Measurements from ENCODE around the gene SPAG16.

The SPAG16 gene

DNA sequence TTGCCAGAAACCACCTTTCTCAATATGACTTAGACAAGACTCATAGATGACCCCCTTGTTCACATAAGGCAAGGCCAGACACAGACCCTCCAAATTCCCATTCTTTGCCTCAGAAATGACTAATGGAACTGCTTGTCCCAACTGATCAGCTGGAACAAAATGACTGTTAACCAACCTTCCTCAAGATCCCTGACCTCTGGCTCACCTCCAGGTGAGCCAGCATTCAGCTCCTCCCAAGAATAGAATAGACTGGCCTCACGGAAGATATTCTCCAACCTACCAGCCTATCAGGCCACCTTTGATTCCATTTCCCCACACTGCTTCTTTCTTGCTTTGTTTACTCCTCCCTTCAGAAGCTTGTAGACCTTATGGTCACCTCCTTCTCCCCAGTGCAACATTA lies 930.8 kb downstream of the SPAG16 start:
- Histone ChIP-seq H3K27me3 (ENCODE audit: insufficient read depth, low read length, poor library complexity) (no peaks in the 10 kb centered on the region), H3K56ac (ENCODE audit: low read length) (no peak overlapping the region), H4K8ac (ENCODE audit: low read depth, low read length) (no peak overlapping the region), H3K79me1 (ENCODE audit: low read length) (no peaks in the 10 kb centered on the region), H3K18ac (ENCODE audit: low read length) (no peak overlapping the region), H3K23ac (ENCODE audit: low read length) (no peak overlapping the region), H3K27ac (ENCODE audit: low read depth, low read length) (no peak overlapping the region), H2BK5ac (ENCODE audit: low read length) (no peak overlapping the region), H3K36me3 (ENCODE audit: control insufficient read depth, insufficient read depth, low read length) (no peaks in the 10 kb centered on the region), H3K4me1 (ENCODE audit: control insufficient read depth, low read depth, low read length) (no peaks in the 10 kb centered on the region), H3K9ac (ENCODE audit: low read length) (no peak overlapping the region), H3K4me3 (ENCODE audit: low read length) (no peak overlapping the region), H2AK5ac (ENCODE audit: low read length) (no peak overlapping the region), H3K79me2 (ENCODE audit: control insufficient read depth, insufficient read depth, low read length) (no peaks in the 10 kb centered on the region), H2BK15ac (replicated peaks; ENCODE audit: low read depth) (no peak overlapping the region), H3K4ac (ENCODE audit: low read depth, low read length) (no peak overlapping the region), H4K5ac (ENCODE audit: low read length) (no peak overlapping the region), H2BK120ac (ENCODE audit: low read depth, low read length) (no peak overlapping the region), H3K4me2 (ENCODE audit: low read length) (no peak overlapping the region)
- no peak for DNase-seq
- no CpG with 5 or more reads among the region's 1 CpG for WGBS (ENCODE audit: extremely low coverage, insufficient coverage, low lambda C conversion rate)

DNA sequence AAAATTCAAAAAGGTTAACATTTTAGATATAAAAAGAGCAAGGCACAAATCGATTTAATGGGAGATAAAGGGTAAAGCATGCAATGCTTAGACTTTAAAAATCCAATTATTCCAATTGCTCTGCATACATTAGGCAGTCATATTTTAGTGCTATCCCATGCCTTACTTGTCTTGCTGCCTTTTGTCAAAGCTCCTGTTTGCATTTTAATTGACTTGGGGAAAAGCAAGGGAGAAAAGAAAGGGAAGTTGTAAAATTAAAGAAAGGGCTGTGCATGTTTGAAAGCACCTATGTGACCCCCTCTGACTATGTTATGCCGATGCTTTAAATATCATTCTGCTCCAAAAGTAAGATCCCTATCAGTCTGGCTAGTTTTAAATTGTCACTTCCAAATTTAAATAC lies 932.9 kb downstream of the SPAG16 start:
- H2BK5ac ChIP-seq (ENCODE audit: low read length): no peak overlapping the region
- no peak overlapping the region for H3K4ac ChIP-seq (ENCODE audit: low read depth, low read length)
- H3K56ac ChIP-seq (ENCODE audit: low read length): no peak overlapping the region
- H4K8ac ChIP-seq (ENCODE audit: low read depth, low read length): no peak overlapping the region
- no peaks in the 10 kb centered on the region for H3K4me1 ChIP-seq (ENCODE audit: control insufficient read depth, low read depth, low read length)
- H3K27me3 ChIP-seq (ENCODE audit: insufficient read depth, low read length, poor library complexity): no peaks in the 10 kb centered on the region
- no peak for DNase-seq
- no peaks in the 10 kb centered on the region for H3K79me2 ChIP-seq (ENCODE audit: control insufficient read depth, insufficient read depth, low read length)
- no peaks in the 10 kb centered on the region for H3K79me1 ChIP-seq (ENCODE audit: low read length)
- H4K5ac ChIP-seq (ENCODE audit: low read length): no peak overlapping the region
- no peak overlapping the region for H3K4me3 ChIP-seq (ENCODE audit: low read length)
- H2BK120ac ChIP-seq (ENCODE audit: low read depth, low read length): no peak overlapping the region
- no peak overlapping the region for H2AK5ac ChIP-seq (ENCODE audit: low read length)
- no peak overlapping the region for H3K4me2 ChIP-seq (ENCODE audit: low read length)
- H2BK15ac ChIP-seq (replicated peaks; ENCODE audit: low read depth): no peak overlapping the region
- no CpG with 5 or more reads among the region's 2 CpGs for WGBS (ENCODE audit: extremely low coverage, insufficient coverage, low lambda C conversion rate)
- no peak overlapping the region for H3K18ac ChIP-seq (ENCODE audit: low read length)
- H3K36me3 ChIP-seq (ENCODE audit: control insufficient read depth, insufficient read depth, low read length): no peaks in the 10 kb centered on the region
- H3K9ac ChIP-seq (ENCODE audit: low read length): no peak overlapping the region
- H3K27ac ChIP-seq (ENCODE audit: low read depth, low read length): no peak overlapping the region
- H3K23ac ChIP-seq (ENCODE audit: low read length): no peak overlapping the region

DNA sequence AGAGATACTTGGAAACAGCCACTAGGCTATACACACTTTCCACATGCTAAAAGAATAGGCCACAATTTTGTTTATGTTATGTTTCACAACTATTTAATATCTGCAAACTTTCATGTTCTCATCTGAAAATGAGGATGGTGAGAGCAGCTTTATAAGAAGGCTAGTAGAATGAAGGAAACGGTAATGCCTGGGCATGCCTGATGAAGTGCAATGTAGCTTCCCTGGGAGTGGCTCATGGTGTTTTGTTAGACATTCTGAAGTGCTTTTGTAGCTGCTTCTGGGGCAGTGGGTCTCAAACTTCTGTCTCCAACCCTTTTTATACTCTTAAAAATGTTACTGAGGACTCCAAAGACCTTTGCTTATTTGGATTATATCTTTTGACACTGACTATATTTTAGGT lies 933.3 kb downstream of the SPAG16 start:
- Histone ChIP-seq H3K79me1 (ENCODE audit: low read length) (no peaks in the 10 kb centered on the region), H3K36me3 (ENCODE audit: control insufficient read depth, insufficient read depth, low read length) (no peaks in the 10 kb centered on the region), H3K18ac (ENCODE audit: low read length) (no peak overlapping the region), H2AK5ac (ENCODE audit: low read length) (no peak overlapping the region), H4K8ac (ENCODE audit: low read depth, low read length) (no peak overlapping the region), H3K9ac (ENCODE audit: low read length) (no peak overlapping the region), H3K56ac (ENCODE audit: low read length) (no peak overlapping the region), H3K27me3 (ENCODE audit: insufficient read depth, low read length, poor library complexity) (no peaks in the 10 kb centered on the region), H4K5ac (ENCODE audit: low read length) (no peak overlapping the region), H3K4me2 (ENCODE audit: low read length) (no peak overlapping the region), H2BK120ac (ENCODE audit: low read depth, low read length) (no peak overlapping the region), H2BK15ac (replicated peaks; ENCODE audit: low read depth) (no peak overlapping the region), H3K23ac (ENCODE audit: low read length) (no peak overlapping the region), H3K4me1 (ENCODE audit: control insufficient read depth, low read depth, low read length) (no peaks in the 10 kb centered on the region), H3K4me3 (ENCODE audit: low read length) (no peak overlapping the region), H3K27ac (ENCODE audit: low read depth, low read length) (no peak overlapping the region), H3K4ac (ENCODE audit: low read depth, low read length) (no peak overlapping the region), H2BK5ac (ENCODE audit: low read length) (no peak overlapping the region), H3K79me2 (ENCODE audit: control insufficient read depth, insufficient read depth, low read length) (no peaks in the 10 kb centered on the region)
- no peak for DNase-seq
- no CpG with 5 or more reads among the region's 1 CpG for WGBS (ENCODE audit: extremely low coverage, insufficient coverage, low lambda C conversion rate)

DNA sequence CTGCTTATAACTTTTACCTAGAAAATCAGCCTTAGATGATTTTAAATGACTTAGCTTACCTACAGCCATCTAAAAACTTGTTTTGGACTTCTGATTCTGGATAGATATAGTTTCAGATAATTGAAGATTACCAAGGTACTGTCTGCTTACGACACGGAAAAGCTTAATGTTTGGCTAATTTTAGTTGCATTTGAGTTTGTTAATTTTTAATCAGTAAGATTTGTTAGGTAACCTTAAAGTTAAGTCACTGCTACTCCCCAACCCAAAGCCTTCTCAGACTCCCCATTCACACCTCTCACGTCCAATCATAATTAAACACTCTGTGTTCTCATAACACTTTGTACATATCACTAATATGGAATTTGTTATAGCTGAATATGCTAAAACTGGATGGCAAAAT lies 936.0 kb downstream of the SPAG16 start:
- H3K4me3 ChIP-seq (ENCODE audit: low read length): no peak overlapping the region
- H3K56ac ChIP-seq (ENCODE audit: low read length): no peak overlapping the region
- no peak overlapping the region for H3K9ac ChIP-seq (ENCODE audit: low read length)
- no peak overlapping the region for H3K4ac ChIP-seq (ENCODE audit: low read depth, low read length)
- no peak overlapping the region for H4K5ac ChIP-seq (ENCODE audit: low read length)
- H2BK120ac ChIP-seq (ENCODE audit: low read depth, low read length): no peak overlapping the region
- H3K23ac ChIP-seq (ENCODE audit: low read length): no peak overlapping the region
- WGBS (ENCODE audit: extremely low coverage, insufficient coverage, low lambda C conversion rate): no CpG with 5 or more reads among the region's 3 CpGs
- no peaks in the 10 kb centered on the region for H3K79me2 ChIP-seq (ENCODE audit: control insufficient read depth, insufficient read depth, low read length)
- H3K27ac ChIP-seq (ENCODE audit: low read depth, low read length): no peak overlapping the region
- no peak overlapping the region for H4K8ac ChIP-seq (ENCODE audit: low read depth, low read length)
- H3K4me2 ChIP-seq (ENCODE audit: low read length): no peak overlapping the region
- no peak overlapping the region for H3K18ac ChIP-seq (ENCODE audit: low read length)
- DNase-seq: no peak
- no peaks in the 10 kb centered on the region for H3K27me3 ChIP-seq (ENCODE audit: insufficient read depth, low read length, poor library complexity)
- H2AK5ac ChIP-seq (ENCODE audit: low read length): no peak overlapping the region
- no peaks in the 10 kb centered on the region for H3K4me1 ChIP-seq (ENCODE audit: control insufficient read depth, low read depth, low read length)
- no peak overlapping the region for H2BK5ac ChIP-seq (ENCODE audit: low read length)
- H3K36me3 ChIP-seq (ENCODE audit: control insufficient read depth, insufficient read depth, low read length): no peaks in the 10 kb centered on the region
- no peak overlapping the region for H2BK15ac ChIP-seq (replicated peaks; ENCODE audit: low read depth)
- H3K79me1 ChIP-seq (ENCODE audit: low read length): no peaks in the 10 kb centered on the region

DNA sequence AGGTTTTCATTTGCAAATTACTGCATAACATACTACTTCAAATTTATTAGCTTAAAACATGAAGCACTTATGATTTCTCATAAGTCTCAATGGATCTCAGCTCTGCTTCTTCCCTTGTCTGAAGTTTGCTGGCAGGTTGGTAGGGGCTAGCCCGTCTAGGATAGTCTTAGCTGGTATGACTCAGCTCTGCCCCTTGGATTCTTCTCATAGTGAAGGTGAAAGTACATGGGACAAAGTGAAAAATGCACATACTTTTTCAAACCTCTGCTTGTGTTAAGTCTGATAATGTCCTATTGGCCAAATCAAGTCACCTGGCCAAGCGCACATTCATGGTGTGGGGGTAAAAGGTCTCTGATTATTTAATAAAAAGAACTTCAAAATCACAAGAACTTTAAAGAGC lies 941.8 kb downstream of the SPAG16 start:
- no peak overlapping the region for H4K8ac ChIP-seq (ENCODE audit: low read depth, low read length)
- H3K4me2 ChIP-seq (ENCODE audit: low read length): no peak overlapping the region
- no peaks in the 10 kb centered on the region for H3K27me3 ChIP-seq (ENCODE audit: insufficient read depth, low read length, poor library complexity)
- H3K27ac ChIP-seq (ENCODE audit: low read depth, low read length): no peak overlapping the region
- no peak overlapping the region for H3K4me3 ChIP-seq (ENCODE audit: low read length)
- H3K9ac ChIP-seq (ENCODE audit: low read length): no peak overlapping the region
- H3K4ac ChIP-seq (ENCODE audit: low read depth, low read length): no peak overlapping the region
- no peak overlapping the region for H3K18ac ChIP-seq (ENCODE audit: low read length)
- H3K79me2 ChIP-seq (ENCODE audit: control insufficient read depth, insufficient read depth, low read length): no peaks in the 10 kb centered on the region
- no peak overlapping the region for H4K5ac ChIP-seq (ENCODE audit: low read length)
- no peak overlapping the region for H3K23ac ChIP-seq (ENCODE audit: low read length)
- peak; percentile 13 for DNase-seq
- WGBS (ENCODE audit: extremely low coverage, insufficient coverage, low lambda C conversion rate): no CpG with 5 or more reads among the region's 2 CpGs
- H2BK120ac ChIP-seq (ENCODE audit: low read depth, low read length): no peak overlapping the region
- H3K36me3 ChIP-seq (ENCODE audit: control insufficient read depth, insufficient read depth, low read length): no peaks in the 10 kb centered on the region
- no peak overlapping the region for H2BK5ac ChIP-seq (ENCODE audit: low read length)
- no peaks in the 10 kb centered on the region for H3K79me1 ChIP-seq (ENCODE audit: low read length)
- no peak overlapping the region for H3K56ac ChIP-seq (ENCODE audit: low read length)
- no peak overlapping the region for H2AK5ac ChIP-seq (ENCODE audit: low read length)
- H2BK15ac ChIP-seq (replicated peaks; ENCODE audit: low read depth): no peak overlapping the region
- H3K4me1 ChIP-seq (ENCODE audit: control insufficient read depth, low read depth, low read length): no peaks in the 10 kb centered on the region

- Histone ChIP-seq H4K5ac (ENCODE audit: low read length) (no peak overlapping the region), H3K27ac (ENCODE audit: low read depth, low read length) (no peak overlapping the region), H3K9ac (ENCODE audit: low read length) (no peak overlapping the region), H3K23ac (ENCODE audit: low read length) (no peak overlapping the region), H4K8ac (ENCODE audit: low read depth, low read length) (no peak overlapping the region), H3K4me3 (ENCODE audit: low read length) (no peak overlapping the region), H2BK120ac (ENCODE audit: low read depth, low read length) (no peak overlapping the region), H3K27me3 (ENCODE audit: insufficient read depth, low read length, poor library complexity) (no peaks in the 10 kb centered on the region), H3K56ac (ENCODE audit: low read length) (no peak overlapping the region), H3K4me2 (ENCODE audit: low read length) (no peak overlapping the region), H3K4ac (ENCODE audit: low read depth, low read length) (no peak overlapping the region), H3K36me3 (ENCODE audit: control insufficient read depth, insufficient read depth, low read length) (no peaks in the 10 kb centered on the region), H2AK5ac (ENCODE audit: low read length) (no peak overlapping the region), H3K18ac (ENCODE audit: low read length) (no peak overlapping the region), H3K4me1 (ENCODE audit: control insufficient read depth, low read depth, low read length) (no peaks in the 10 kb centered on the region), H3K79me2 (ENCODE audit: control insufficient read depth, insufficient read depth, low read length) (no peaks in the 10 kb centered on the region), H3K79me1 (ENCODE audit: low read length) (no peaks in the 10 kb centered on the region), H2BK5ac (ENCODE audit: low read length) (no peak overlapping the region), H2BK15ac (replicated peaks; ENCODE audit: low read depth) (no peak overlapping the region)
- DNase-seq: no peak
- no CpG with 5 or more reads among the region's 2 CpGs for WGBS (ENCODE audit: extremely low coverage, insufficient coverage, low lambda C conversion rate)
Observed at GRCh38 chr2:214232271-214232670, 948.0 kb downstream of the SPAG16 start.
